Hepatocyte (in vitro differentiated cells): ENCODE results near the gene RSU1. TPM values are rescaled to one million over a fixed set of nuclear protein-coding genes. Genes with fewer than 3 reads are reported as not detected.

ENCODE experiments used
- DNase-seq: peaks from one replicate; pipeline ENCODE4 v3.0.0-alpha.2; 2016; ENCODE audit warnings: low spot score
- H2AFZ ChIP-seq: fragments of 200-600 bp; sonication (generic); 2 replicates; pipeline ENCODE4 v1.6.0; 2016; ENCODE audit warnings: antibody characterized with exemption, mild to moderate bottlenecking
- H3K27ac ChIP-seq: fragments of 200-600 bp; sonication (generic); 2 replicates; pipeline ENCODE4 v1.5.1; 2016; ENCODE audit warnings: mild to moderate bottlenecking
- H3K27me3 ChIP-seq: fragments of 200-600 bp; sonication (generic); 2 replicates; pipeline ENCODE4 v1.6.1; 2016
- H3K36me3 ChIP-seq: fragments of 200-600 bp; sonication (generic); replicated peaks from 2 replicates; pipeline ENCODE4 v1.5.1; 2016; ENCODE audit warnings: low read depth; ENCODE audit not compliant: insufficient read depth
- H3K4me1 ChIP-seq: fragments of 200-600 bp; sonication (generic); 2 replicates; pipeline ENCODE4 v1.5.1; 2016; ENCODE audit warnings: mild to moderate bottlenecking, moderate library complexity; ENCODE audit not compliant: insufficient read depth
- H3K4me2 ChIP-seq: fragments of 200-600 bp; sonication (generic); 2 replicates; pipeline ENCODE4 v1.6.0; 2016
- H3K4me3 ChIP-seq: fragments of 200-600 bp; sonication (generic); 2 replicates; pipeline ENCODE4 v1.5.1; 2016; ENCODE audit warnings: mild to moderate bottlenecking
- H3K79me2 ChIP-seq: fragments of 200-600 bp; sonication (generic); 2 replicates; pipeline ENCODE4 v1.6.0; 2017; ENCODE audit warnings: mild to moderate bottlenecking
- H3K9me2 ChIP-seq: fragments of 200-600 bp; sonication (generic); replicated peaks from 2 replicates; pipeline ENCODE4 v1.6.0; 2017; ENCODE audit warnings: mild to moderate bottlenecking; ENCODE audit not compliant: insufficient read depth
- H3K9me3 ChIP-seq: fragments of 200-600 bp; sonication (generic); 2 replicates; pipeline ENCODE4 v1.5.1; 2016; ENCODE audit warnings: low read depth, mild to moderate bottlenecking
- H4K20me1 ChIP-seq: fragments of 200-600 bp; sonication (generic); 2 replicates; pipeline ENCODE4 v1.6.0; 2016; ENCODE audit warnings: mild to moderate bottlenecking; ENCODE audit not compliant: insufficient read depth, poor library complexity, severe bottlenecking
- CTCF ChIP-seq: fragments of 200-600 bp; sonication (generic); IDR thresholded peaks from 2 replicates; pipeline ENCODE4 v1.5.1; 2016; ENCODE audit warnings: antibody characterized with exemption, mild to moderate bottlenecking; ENCODE audit not compliant: poor library complexity
- EZH2 ChIP-seq: fragments of 200-600 bp; sonication (generic); IDR thresholded peaks from 2 replicates; pipeline ENCODE4 v1.6.1; 2016; ENCODE audit warnings: antibody characterized with exemption, mild to moderate bottlenecking, borderline replicate concordance
- EZH2phosphoT487 ChIP-seq: fragments of 200-600 bp; sonication (generic); IDR thresholded peaks from one replicate; pipeline ENCODE4 v1.6.1; 2018; ENCODE audit warnings: antibody characterized with exemption, mild to moderate bottlenecking, low read depth, moderate library complexity; ENCODE audit not compliant: unreplicated experiment, severe bottlenecking
- WGBS: methylation state at CpG from one replicate; pipeline ENCODE4 v1.1.6; 2016; ENCODE audit warnings: low lambda C conversion rate; ENCODE audit errors: missing lambda C conversion rate; 5-methylcytosine and 5-hydroxymethylcytosine counted together
- polyA plus RNA-seq: library from polyadenylated mRNA; unstranded; fragments of >200 nt; fragmentation: Nextera tagmentation; extraction: Ambion mirVana; gene quantifications from 2 replicates; pipeline ENCODE4 v1.2.1, GENCODE V29; 2016
- total RNA-seq: library from RNA; depleted of rRNA; stranded (reverse); fragments of >200 nt; gene quantifications from 2 replicates; pipeline ENCODE4 v1.2.3, GENCODE V29; 2014

RSU1 gene
- total and polyA plus RNA-seq, 2 experiments from 2014 or later: 37.0 to 52.3 TPM

- H3K4me1 ChIP-seq: no peaks in the 10 kb centered on the region
- no peaks in the 10 kb centered on the region for H3K9me3 ChIP-seq
- 90% methylated on average over 8 of the region's 8 CpGs for WGBS
- no peak for DNase-seq
- H3K4me2 ChIP-seq: no peak overlapping the region
- H4K20me1 ChIP-seq: no peaks in the 10 kb centered on the region
- H3K27ac ChIP-seq: no peak overlapping the region
- H3K36me3 ChIP-seq: no peaks in the 10 kb centered on the region
- H2AFZ ChIP-seq: no peak overlapping the region
- H3K79me2 ChIP-seq: no peaks in the 10 kb centered on the region
- TF ChIP-seq EZH2phosphoT487 (no peak), CTCF (no peak), EZH2 (no peak)
- no peaks in the 10 kb centered on the region for H3K9me2 ChIP-seq
- no peaks in the 10 kb centered on the region for H3K27me3 ChIP-seq
- no peak overlapping the region for H3K4me3 ChIP-seq
Observed at GRCh38 chr10:16742165-16742960, 74.9 kb downstream of the RSU1 start.

- TF ChIP-seq CTCF (no peak), EZH2phosphoT487 (no peak), EZH2 (no peak)
- H3K9me3 ChIP-seq: peaks cover 6% of the 10 kb centered on the region
- no peak overlapping the region for H2AFZ ChIP-seq
- WGBS: 92% methylated on average over 2 of the region's 2 CpGs
- no peaks in the 10 kb centered on the region for H3K36me3 ChIP-seq
- H4K20me1 ChIP-seq: no peaks in the 10 kb centered on the region
- H3K27ac ChIP-seq: no peak overlapping the region
- no peaks in the 10 kb centered on the region for H3K27me3 ChIP-seq
- no peak for DNase-seq
- H3K79me2 ChIP-seq: no peaks in the 10 kb centered on the region
- H3K4me3 ChIP-seq: no peak overlapping the region
- no peaks in the 10 kb centered on the region for H3K4me1 ChIP-seq
- no peak overlapping the region for H3K4me2 ChIP-seq
- no peaks in the 10 kb centered on the region for H3K9me2 ChIP-seq
Observed at GRCh38 chr10:16741540-16741939, 75.7 kb downstream of the RSU1 start.

GRCh38 chr10:16737420-16737819, 79.8 kb downstream of the RSU1 start:
- H3K27ac ChIP-seq: no peak overlapping the region
- no peak overlapping the region for H3K4me3 ChIP-seq
- H3K36me3 ChIP-seq: no peaks in the 10 kb centered on the region
- H2AFZ ChIP-seq: no peak overlapping the region
- no peaks in the 10 kb centered on the region for H3K27me3 ChIP-seq
- H3K4me1 ChIP-seq: no peaks in the 10 kb centered on the region
- no peak overlapping the region for H3K4me2 ChIP-seq
- no peaks in the 10 kb centered on the region for H3K79me2 ChIP-seq
- DNase-seq: no peak
- TF ChIP-seq EZH2phosphoT487: no peak
- TF ChIP-seq CTCF: no peak
- no peak for TF ChIP-seq EZH2
- WGBS: 100% methylated on average over 2 of the region's 2 CpGs
- peaks cover 9% of the 10 kb centered on the region for H3K9me3 ChIP-seq
- no peaks in the 10 kb centered on the region for H3K9me2 ChIP-seq
- H4K20me1 ChIP-seq: no peaks in the 10 kb centered on the region
